NCI-H1694 treated with DMSO at 0.1 percent for 48 hours (cell line): Measurements from ENCODE around the gene EYA2.
"Not testable (repeated sequence)": the region's sequence is repeated elsewhere in the genome, so short reads cannot be mapped to it uniquely, and the experiment has no call there.

Source experiments
- DNase-seq: peaks from one replicate; lab custom pipeline; 2025; lab: John Stamatoyannopoulos, UW

The EYA2 gene

DNA sequence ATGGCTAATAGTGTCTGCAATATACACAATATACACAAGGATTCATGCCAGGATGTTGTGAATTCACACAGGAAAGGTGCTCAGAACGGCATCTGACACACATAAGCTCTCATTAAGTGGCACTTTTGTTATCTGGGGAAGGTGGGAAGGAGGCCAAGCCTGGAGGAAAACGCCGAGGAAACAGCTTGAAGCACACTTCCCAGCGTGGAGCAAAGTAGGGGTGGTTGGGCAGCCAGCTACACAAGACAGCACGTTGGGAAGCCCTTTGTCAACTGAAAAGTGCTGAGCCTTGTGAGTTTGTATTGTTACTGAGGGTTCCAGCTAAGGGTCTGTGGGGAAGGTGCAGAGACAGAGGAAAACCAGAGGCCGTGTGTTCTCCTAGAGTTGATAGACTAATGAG lies 280.9 kb downstream of the EYA2 start:
- no peak for DNase-seq

DNA sequence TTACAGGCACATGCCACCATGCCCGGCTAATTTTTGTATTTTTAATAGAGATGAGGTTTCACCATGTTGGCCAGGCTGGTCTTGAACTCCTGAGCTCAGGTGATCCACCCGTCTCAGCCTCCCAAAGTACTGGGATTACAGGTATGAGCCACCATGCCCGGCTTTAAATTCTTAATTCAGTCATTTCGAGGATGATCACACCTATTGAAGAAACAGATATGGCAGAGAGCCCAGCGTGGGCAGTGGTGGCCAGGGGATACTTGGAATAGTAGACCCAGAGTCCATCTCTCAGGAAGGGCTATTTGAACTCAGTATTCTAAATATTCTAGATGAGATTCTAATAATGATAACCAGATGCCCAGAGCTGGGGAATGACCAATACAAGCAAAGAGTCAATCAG lies 281.6 kb downstream of the EYA2 start:
- DNase-seq = not testable (repeated sequence)

- DNase-seq = no peak
Measured at GRCh38 chr20:47178277-47178676, 283.6 kb downstream of the EYA2 start.

DNA sequence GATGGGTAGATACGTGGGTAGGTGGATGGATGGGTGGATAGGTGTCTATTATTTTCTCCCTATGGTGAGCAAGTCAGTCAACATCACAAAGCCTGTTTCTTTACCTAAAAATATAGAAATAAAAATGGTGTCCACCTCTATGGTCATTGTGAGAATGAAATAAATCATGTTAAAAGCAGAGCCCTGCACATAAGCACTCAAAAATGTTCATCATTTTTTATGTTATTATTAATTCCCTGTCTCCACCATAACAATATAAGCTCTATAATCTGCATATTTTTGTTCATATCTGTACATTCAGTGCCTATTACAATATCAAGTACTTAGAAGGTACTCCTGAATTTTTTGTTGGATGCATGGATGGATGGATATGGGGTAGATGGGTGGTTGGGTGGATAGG lies 284.2 kb downstream of the EYA2 start:
- DNase-seq = no peak

GRCh38 chr20:47179267-47179666 lies 284.6 kb downstream of the EYA2 start:
- no peak for DNase-seq

DNA sequence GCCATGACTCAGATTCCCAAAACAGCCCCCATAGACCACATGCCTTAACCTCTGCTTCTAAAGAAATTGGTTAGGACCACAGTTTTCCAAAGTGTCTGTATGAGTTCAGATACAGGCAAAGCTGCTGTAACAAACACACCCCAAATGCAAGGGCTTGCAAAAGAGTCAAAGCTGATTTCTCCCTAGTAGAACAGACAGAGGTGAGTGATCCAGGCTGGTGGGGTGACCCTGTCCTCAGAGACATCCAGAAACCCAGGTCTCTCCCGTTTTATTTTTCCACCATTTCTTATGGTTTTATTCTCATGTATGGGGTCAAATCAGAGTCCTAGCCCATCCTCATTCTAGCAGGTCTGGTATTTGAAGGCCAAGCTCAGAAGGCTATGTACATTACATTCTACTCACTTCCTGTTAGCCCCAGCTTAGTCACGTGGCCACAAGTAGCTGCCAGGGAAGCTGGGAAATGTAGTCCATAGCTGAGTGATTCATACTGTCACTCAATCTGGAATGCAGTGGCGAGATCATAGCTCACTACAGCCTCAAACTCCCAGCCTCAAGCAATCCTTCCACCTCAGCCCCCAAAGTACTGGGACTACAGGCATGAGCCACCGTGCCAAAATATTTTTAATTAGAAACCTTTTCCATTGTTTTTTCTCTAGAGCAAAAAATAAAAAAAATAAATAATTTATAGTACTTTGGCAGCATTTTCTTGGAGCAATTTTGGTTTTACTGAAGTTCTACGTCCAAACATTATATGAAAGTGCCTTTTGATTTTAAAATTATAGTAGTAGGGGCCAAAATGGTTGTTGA lies 286.6 kb downstream of the EYA2 start:
- DNase-seq = no peak

- no peak for DNase-seq
Measured at GRCh38 chr20:47183367-47183766, 288.7 kb downstream of the EYA2 start.

DNA sequence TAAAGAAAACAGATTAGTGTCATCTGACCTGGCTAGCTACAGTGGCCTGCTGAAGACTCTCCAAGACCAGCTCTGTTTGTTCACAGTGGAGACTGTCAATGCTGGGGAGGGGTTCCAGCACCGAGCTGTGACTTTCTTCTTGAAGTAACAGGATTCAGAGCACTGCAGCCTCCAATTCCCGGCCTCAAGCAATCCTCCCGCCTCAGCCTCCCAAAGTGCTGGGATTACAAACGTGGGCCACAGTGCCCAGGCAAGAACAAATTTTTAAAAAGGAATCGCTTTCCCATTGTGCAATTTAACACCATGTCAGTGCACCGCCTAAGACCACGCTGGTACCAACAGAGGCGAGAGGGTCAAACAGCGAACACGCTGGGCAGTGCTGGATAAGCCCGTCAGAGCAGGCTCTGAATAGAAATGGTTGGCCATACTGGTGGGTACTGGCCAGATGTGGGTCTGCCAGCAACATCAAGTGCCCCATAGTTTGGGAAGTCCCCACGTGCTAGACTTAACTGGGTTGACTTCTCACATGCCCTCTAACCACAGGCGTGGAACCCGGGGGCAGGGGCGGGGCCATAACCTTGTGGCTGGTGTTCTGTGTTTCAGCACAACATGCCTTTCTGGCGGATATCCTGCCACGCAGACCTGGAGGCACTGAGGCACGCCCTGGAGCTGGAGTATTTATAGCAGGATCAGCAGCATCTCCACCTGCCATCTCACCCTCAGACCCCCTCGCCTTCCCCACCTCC lies 293.0 kb downstream of the EYA2 start:
- DNase-seq = no peak

DNA sequence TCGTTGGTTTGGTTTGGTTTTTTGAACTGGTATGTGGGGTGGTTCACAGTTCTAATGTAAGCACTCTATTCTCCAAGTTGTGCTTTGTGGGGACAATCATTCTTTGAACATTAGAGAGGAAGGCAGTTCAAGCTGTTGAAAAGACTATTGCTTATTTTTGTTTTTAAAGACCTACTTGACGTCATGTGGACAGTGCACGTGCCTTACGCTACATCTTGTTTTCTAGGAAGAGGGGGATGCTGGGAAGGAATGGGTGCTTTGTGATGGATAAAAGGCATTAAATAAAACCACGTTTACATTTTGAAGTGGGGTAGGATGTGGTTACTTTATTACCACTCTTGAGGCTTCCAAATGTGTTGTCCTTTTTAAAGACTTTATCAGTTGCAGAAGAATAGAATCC lies 293.9 kb downstream of the EYA2 start:
- DNase-seq = no peak

- no peak for DNase-seq
Measured at GRCh38 chr20:47189060-47189459, 294.4 kb downstream of the EYA2 start.

DNA sequence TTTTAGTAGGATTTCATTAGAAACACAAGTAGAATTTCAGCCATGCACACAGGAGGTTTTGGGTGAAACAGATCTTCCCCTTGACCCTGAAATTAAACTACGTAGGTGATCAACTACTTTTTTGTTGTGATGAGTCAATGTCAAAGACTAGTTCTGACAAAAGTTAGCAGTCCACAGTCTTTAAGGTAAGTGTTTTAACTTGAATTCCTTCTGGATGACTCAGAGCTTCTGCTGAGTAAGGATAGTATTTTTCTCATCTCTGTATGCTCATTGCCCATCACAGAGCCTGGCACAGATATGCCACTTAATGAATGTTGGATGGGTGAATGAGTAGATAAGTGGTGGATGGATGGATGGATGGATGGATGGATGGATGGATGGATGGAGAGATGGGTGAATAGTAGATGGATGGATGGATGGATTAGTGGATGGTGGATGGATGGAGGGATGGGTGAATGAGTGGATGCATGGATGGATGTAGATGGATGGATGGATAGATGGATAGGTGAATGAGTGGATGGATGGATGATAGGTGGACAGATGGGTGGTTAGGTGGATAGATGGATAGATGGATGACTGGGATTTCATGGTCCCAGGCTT lies 296.5 kb downstream of the EYA2 start:
- no peak for DNase-seq

GRCh38 chr20:47191956-47192355 lies 297.3 kb downstream of the EYA2 start:
- no peak for DNase-seq

DNA sequence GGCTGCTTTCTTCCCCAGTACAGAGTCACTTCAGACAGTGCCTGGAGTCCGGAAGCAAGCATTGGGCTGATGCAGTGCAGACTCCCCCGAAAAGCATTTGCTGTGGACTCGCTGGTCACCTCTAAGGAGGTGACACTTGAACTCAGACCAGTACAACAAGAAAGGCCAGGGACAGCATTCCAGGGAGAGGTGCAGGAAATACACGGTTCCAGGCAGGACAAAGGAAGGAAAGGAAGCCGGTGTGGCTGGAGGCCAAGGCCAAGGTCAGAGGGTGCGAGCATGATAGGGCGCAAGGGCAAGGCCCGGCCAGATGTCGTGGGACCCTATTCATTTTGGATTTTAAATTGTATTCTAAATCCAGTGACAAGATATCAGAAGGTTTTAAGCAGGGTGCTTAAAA lies 300.9 kb downstream of the EYA2 start:
- no peak for DNase-seq

DNA sequence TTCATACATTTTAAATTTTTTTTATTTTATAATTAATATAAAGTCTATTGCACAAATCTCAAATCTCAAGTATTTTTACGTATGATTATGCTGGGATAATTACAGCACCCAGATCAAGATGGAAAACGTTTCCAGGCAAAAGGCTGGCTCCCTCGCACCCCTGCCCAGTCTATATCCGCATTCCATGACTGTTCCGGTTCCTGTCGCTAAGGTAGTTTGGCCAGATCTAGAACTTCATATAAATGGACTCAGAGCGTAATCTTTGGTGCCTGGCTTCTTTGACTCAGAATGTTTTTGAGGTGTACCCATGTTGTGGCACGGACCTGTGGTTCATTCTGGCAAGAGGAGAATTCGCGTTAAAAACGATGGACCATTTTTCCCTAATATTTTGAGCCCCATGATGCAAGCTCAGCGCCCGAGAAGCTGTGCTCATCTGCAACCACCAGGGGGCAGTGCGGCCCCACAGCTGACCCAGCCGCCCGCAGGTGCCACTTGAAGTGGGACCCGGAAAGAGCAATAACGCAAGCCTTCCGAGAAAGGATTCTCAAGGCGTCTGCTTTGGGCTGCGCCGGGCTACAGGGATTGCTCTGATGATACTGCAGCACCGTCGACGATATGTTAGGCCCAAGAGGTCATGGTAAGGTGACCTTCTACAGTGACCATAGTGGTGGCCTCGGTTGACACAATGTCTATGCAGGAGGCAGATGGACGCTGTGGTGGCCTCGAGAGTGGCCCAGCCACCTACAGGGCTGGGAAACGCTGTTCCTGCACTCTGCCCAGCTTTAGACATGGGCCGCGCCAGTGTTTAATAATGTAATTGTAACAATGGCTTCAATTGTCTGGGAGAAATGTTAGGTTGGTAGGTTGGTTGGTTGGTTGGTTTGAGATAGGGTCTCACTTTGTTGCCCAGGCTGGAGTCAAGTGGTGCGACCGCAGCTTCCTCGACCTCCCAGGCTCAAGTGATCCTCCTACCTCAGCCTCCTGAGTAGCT lies 301.7 kb downstream of the EYA2 start:
- peak; percentile 19 for DNase-seq

- no peak for DNase-seq
Measured at GRCh38 chr20:47198254-47198671, 303.6 kb downstream of the EYA2 start.

DNA sequence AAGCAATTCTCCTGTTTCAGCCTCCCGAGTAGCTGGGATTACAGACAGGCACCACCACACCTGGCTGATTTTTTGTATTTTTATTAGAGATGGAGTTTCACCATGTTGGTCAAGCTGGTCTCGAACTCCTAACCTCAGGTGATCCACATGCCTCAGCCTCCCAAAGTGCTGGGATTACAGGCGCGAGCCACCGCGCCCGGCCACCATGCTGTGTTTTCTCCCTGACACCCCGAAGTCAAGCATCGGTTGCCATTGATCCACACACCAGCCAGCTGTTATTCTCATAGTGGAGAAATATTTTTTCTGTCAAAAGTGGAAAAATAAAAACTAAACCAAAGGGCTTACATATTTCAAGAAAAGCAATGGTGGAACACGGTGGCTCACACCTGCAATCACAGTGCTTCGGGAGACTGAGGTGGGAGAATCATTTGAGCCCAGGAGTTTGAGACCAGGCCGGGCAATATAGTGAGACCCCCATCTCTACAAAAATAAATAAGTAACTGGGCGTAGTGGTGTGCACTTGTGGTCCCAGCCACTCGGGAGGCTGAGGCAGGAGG lies 304.4 kb downstream of the EYA2 start:
- DNase-seq = no peak

DNA sequence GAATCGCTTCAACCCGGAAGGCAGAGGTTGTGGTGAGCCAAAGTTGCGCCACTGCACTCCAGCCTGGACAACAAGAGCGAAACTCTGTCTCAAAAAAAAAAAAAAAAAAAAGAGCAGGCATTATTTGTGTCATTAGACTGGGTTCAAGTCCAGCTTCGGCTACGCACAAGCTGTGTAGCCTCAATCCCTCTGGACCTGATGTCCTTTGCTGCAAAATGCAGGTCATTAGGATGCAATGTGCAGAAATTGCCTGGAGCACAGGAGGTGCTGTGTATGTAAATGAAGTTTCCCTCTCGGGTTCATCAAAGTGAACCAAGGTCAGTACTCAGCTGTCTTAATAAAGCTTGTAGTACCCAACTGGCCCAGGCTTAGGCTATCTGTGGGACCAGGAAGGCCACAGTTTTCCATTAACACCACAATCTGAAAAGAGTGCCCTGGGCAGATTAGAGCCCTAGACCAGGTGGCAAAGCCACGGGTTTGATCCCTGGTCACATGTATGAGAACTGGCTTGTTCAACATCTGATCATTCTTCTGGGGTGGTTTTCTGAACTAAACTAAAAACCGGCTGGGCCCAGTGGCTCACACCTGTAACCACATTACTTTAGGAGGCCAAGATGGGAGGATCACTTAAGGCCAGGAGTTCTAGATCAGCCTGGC lies 306.6 kb downstream of the EYA2 start:
- no peak for DNase-seq

DNA sequence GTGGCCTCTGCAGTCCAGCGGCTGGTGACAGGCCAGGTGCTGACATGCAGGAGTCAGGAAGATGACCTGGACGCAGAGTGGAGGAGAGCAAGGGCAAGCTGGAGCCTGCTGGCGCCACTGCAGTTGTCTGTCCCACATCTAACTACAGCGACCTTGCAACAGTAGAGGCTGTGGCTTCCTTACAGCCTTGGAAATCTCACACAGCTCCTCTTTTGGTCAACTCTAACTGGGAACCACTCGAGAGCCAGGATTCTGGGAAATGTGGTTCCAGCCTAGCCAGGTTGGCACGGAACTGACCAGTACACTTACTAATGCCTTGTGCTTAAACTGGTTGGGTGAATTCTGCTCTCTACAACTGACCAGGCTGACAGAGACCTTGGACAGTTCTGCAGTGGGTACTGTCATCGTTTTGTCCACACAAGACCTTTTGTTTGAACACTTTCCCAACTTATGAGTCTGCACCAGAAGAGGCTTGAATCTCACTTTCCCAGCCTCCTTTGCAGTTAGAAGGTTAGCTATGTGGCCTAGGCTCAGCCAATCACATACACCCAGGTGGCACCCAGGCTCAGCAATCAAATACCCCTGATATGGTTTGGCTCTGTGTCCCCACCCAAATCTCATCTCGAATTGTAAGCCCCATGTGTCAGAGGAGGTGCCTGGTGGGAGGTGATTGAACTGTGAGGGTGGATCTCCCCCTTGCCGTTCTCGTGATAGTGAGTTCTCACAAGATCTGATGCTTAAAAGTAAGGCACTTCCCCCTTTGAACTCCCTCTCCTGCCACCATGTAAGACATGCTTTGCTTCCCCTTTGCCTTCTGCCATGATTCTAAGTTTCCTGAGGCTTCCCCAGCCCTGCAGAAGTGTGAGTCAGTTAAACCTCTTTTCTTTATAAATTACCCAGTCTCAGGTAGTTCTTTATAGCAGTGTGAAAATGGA lies 308.4 kb downstream of the EYA2 start:
- DNase-seq = no peak

DNA sequence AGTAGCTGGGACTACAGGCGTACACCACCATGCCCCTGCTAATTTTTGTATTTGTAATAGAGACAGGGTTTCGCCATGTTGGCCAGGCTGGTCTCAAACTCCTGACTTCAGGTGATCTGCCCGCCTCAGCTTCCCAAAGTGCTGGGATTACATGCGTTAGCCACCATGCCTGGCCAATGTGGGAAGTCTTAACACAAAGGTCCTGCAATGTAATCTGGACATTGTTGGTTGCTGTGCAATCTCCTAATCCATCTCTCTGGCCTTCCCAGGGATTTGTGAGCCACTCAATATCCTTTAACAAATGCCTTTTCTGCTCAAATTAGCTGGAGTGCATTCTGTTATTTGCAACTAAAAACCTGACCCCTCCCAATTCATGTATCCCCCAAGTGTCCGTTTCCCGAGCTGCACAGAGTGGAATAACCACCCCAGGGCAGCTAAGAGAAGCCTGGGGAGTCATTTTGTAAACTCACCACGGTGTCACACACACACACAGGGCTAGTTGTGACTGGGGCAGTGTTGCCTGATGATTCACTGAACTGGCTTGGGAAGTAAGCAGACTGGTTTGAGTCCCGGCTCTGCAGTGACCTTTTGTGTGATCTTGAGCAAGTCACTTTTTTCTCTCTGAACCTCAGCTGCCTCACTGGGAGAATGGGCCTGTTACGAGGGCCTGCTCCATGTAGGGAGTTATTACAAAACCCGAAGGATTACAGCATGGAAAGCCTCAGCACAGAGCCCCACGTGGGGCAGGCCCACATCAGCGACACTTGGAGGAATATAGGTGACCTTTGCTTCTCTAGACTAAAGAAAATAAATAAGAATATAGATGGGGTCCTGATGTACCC lies 309.6 kb downstream of the EYA2 start:
- no peak for DNase-seq
